GM18505 (cell line): ENCODE data around the gene USP20.

Experiments
- ATAC-seq: cut with Tn5 transposase; IDR thresholded peaks from one replicate; pipeline ENCODE4 v1.9.1; 2021; ENCODE audit not compliant: unreplicated experiment
- POLR2A ChIP-seq: IDR thresholded peaks from 4 replicates; pipeline ENCODE4 v1.6.1; 2011; ENCODE audit warnings: borderline replicate concordance; ENCODE audit not compliant: insufficient read depth, insufficient read length; ENCODE audit errors: extremely low read depth

USP20 gene

GRCh38 chr9:129851821-129852220 lies 16.6 kb downstream of the USP20 start:
- no peak for TF ChIP-seq POLR2A

GRCh38 chr9:129852579-129852978 lies 17.3 kb downstream of the USP20 start:
- no peak for ATAC-seq

More at GRCh38 chr9:129851821-129852220, 16.6 kb downstream of the USP20 start:
- ATAC-seq: no peak

GRCh38 chr9:129853614-129854013 lies 18.4 kb downstream of the USP20 start:
- no peak for TF ChIP-seq POLR2A
- ATAC-seq: no peak

More at GRCh38 chr9:129852579-129852978, 17.3 kb downstream of the USP20 start:
- TF ChIP-seq POLR2A: no peak

GRCh38 chr9:129854588-129855110 lies 19.4 kb downstream of the USP20 start:
- no peak for ATAC-seq
- no peak for TF ChIP-seq POLR2A

- TF ChIP-seq POLR2A: no peak
- ATAC-seq: no peak
Measured at GRCh38 chr9:129857207-129857606, 21.9 kb downstream of the USP20 start.

- no peak for ATAC-seq
Measured at GRCh38 chr9:129858167-129858962, 23.1 kb downstream of the USP20 start.

GRCh38 chr9:129860653-129861446 lies 25.6 kb downstream of the USP20 start:
- no peak for ATAC-seq
- no peak for TF ChIP-seq POLR2A

More at GRCh38 chr9:129858167-129858962, 23.1 kb downstream of the USP20 start:
- no peak for TF ChIP-seq POLR2A

- no peak for TF ChIP-seq POLR2A
- no peak for ATAC-seq
Measured at GRCh38 chr9:129861447-129861827, 26.2 kb downstream of the USP20 start.

- ATAC-seq: no peak
- TF ChIP-seq POLR2A: no peak
Measured at GRCh38 chr9:129863059-129863690, 27.9 kb downstream of the USP20 start.

GRCh38 chr9:129864991-129865647 lies 29.9 kb downstream of the USP20 start:
- TF ChIP-seq POLR2A: no peak
- ATAC-seq: no peak

- TF ChIP-seq POLR2A: no peak
- no peak for ATAC-seq
Measured at GRCh38 chr9:129865668-129866320, 30.5 kb downstream of the USP20 start.

GRCh38 chr9:129866394-129867135 lies 31.3 kb downstream of the USP20 start:
- ATAC-seq: no peak
- TF ChIP-seq POLR2A: no peak
